Epidermal melanocyte (primary cell): ENCODE data around the gene HYAL2.
"Not testable (repeated sequence)": the region's sequence is repeated elsewhere in the genome, so short reads cannot be mapped to it uniquely, and the experiment has no call there.

Source experiments
- DNase-seq: peaks from one replicate; pipeline ENCODE4 v3.0.0; 2011; ENCODE audit warnings: low spot score; ENCODE audit not compliant: insufficient read length

The HYAL2 gene

DNA sequence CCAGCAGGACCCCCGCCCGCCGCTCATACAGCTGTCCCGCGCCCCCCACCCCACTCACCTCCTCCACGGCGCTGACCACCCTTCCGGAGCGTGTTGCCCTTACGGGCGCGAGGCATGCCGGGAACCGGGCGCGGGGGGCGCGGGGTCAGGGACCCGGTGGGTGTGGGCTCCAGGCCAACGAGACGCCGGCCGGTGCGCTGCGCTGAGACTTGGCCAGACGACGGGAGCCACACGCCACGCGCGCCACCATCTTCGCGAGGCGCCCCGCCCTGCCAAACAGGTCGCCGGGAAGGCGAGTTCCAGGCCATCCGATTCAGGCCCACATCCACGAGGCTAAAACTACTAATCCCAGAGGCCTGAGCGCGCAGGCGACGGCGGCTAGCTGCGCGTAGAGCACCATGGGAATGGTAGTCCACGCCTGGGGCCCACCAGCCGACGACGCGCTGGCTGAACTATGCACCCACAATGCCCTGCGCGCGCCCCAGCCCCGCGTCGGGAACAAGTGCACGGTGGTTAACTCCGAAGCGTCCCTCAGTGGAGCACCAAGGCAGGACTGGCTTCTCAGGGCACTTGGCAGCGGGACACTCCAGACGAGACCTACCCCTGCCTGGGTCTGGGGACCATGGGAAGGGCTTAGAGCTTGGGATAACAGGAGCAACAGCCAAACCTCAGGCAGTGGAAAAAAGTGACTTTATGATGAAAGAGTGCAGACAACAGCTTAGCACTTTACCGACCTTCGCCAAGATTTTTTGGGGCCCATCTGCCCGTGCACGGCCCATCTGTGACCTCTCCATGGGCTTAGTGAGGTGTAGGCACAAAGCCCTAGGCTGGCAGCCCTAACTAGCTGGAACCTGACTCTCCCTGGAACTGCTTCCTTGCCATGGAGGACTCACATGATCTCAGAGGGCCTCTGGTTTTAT, 30.1 kb downstream of the HYAL2 start, which contains the start of gene IFRD2:
Gene IFRD2, minus strand, starts transcription at position 271 of the 920 bp plus-strand sequence. Its CDS starts 155 bp downstream, at position 116.
- DNase-seq, result peak; percentile 90

DNA sequence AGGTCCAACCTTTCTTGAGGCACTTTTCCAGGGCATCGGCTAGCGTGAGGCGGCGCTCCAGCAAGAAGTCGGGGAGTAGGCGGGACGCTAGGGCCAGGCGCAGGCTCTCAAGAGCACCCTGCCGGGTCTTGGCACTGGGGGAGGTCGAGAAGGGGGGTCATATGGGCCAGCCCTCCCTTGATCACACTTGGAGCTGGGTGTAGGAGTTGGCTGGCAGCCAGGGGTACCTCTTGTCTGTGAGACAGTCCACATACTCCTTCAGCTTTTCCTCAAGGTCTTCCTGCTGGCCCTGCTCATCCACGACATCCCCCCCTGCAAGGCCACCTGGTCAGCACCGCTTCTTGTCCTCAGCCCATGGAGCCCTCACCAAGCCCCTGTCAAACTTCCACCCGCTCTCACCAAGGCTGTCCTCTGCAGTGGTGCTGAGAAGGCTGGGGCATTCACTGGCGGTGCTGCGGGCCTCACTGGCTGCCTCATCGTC, 32.3 kb downstream of the HYAL2 start:
- no peak for DNase-seq

DNA sequence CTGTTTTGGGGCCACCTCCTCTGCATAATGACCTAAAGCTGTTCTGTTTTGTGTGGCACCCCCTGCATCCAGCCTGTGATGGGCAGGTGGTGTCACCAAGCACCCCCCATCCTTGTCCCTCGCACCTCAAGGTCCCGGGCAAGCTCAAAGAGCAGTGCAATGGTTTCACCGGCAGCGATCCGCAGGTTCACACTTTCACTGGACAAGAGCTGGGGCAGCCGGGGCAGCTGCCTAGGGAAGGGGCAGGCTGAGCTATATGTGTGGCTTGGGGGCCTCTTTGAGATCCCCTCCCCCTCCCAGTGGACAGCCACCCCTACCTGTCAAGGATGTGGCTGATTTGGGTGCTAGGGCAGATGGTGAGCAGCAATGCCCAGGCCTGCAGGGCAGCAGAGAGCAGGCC, 33.4 kb downstream of the HYAL2 start:
- no peak for DNase-seq

DNA sequence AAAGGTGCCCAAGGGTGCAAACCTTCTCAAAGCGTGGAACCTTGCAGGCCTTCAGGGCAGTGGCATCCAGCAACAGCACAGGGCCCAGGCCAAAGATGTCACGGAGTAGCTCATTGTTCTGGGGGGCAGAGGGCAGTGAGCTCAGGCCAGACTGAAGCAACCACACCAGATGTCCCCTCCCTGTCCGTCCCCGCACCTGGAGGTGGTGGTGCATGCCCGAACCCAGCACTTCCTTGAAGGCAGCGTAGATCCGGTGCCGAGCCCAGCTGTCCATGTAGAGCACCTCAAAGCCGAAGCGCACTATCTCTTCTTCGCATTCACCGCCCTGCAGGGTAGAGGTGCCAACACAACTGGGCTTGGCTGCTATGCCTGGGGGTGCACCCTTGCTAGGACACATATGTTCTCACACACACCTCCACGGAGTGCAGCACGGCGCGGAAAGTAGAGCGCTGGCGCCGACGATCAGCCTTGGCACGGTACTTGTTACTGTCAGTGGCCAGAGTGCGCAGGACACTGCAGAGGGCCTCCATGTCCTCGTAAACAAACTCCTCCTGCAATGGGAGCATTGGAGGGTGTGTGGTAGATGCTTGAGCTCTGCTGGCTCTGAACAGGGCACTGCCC, 34.0 kb downstream of the HYAL2 start:
- DNase-seq, result no peak

DNA sequence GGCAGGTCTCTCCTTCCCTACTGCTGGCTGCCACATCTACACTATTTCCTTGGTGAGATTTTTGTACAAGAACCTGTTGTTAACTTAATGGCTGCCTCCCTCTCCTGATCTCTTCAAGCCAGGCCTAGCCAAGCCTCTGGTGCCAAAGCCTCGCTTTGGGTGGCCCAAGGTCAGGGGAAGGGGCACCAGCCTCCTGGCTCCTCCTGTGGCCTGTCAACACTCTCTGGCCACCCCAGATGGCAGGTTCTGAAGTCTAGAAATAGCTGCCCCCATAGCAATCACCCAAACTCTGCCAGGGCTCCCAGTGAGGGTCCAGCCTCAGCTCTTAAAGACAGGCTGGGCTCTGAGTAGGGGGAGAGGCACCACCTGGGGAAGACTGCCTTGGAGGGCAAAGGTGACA, 35.3 kb downstream of the HYAL2 start:
- no peak for DNase-seq

DNA sequence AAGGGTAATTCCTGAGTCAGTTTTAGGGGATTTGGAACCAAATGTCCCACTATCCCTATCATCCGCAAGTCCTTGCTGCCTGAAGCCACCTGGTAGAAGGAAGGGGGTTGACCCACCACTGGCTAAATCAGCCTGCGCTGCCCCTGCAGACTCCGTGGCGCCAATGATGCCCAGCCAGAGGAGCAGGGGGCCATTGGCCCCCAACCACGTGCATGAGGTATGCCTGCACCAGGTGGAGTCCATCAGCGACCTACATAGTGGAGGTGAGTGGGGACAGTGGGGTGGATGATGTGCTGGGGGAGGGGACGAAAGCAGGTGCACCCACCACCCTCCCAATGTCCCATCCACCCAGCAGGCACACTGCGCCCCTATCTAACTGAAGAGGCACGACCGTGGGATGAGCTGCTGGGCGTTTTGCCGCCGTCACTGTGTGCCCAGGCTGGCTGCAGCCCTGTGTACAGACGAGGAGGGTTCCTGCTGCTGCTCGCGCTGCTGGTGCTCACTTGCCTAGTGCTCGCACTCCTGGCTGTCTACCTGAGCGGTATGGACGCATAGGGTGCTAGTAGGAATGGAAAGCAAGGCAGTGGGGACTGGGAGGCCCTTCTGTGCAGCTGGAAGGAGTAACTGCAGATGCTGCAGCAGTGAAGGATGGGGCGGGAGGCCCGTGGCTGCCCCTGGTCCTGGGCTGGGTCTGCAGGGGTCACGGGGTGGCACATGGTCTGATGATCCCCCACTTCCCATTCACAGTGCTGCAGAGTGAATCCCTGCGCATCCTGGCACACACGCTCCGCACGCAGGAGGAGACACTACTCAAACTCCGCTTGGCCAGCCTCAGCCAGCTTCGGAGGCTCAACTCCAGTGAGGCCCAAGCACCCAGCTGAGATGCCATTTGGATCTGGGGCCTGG, 36.0 kb downstream of the HYAL2 start:
- no peak for DNase-seq

DNA sequence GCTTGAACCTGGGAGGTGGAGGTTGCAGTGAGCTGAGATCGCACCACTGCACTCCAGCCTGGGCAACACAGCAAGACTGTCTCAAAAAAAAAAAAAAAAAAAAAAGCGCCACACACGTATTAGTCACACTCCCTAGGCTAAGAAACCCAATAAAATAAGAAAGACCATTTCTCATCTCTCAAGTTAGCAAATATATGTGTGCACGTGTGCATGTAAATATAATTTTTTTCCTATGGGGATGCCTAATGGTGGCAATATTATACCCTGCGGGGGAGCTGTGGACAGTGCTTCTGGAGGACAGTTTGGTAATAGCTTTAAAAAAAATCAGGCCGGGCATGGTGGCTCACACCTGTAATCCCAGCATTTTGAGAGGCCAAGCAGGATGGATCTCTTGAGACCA, 38.4 kb downstream of the HYAL2 start:
- DNase-seq, result not testable (repeated sequence)

DNA sequence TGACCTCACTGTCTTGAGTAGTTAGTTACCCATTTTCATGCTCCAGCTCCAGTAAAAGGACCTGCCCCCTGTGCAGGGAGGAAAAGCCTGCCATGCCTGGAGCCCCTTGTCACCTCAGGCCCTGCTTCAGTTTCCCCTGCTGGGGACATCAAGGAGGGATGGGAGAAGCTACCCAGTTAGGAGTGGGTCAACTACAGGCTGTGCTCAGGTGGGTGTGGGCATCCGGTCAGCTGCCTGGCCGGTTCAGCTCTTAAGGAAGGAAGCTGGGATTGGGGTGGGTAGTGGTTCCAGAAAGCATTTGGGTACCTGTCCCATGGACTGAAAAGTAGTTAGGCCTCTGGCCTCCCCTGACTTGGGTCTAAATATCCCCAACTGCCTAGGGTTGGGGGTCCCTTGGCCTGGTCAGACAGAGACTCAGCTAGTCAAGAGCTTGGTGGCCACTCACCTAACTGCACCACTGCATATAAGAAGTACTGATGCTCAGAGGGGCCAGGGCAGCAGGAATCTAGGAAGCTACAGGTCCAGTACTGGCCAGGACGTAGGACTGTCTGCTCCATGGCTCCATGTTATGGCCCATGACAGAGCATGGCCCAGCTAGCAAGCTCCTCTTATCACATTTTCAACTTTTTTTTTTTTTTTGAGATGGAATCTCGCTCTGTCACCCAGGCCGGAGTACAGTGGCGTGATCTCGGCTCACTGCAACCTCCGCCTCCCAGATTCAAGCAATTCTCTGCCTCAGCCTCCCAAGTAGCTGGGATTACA, 43.1 kb downstream of the HYAL2 start:
- DNase-seq, result no peak

DNA sequence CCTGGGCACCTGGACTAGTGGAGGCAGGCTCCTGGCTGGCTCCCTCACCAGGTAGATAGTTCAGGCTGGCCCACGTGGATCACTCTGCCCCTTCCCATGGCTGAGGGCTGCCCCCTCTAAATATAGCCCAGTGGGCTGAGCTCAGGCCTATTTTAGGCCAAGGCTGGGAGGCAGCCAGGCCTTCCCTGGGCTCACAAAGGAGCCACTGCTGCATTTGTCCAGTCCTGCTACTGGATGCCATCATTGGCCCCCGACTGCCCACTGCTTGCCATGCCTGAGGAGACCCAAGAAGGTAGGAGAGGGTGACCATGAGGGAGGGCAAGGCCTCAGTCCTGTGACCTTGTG, 43.7 kb downstream of the HYAL2 start, which contains the start of gene LSMEM2:
Gene LSMEM2, plus strand, starts transcription at position 208 of the 345 bp plus-strand sequence. Its CDS starts 27 bp downstream, at position 235.
- DNase-seq, result no peak

DNA sequence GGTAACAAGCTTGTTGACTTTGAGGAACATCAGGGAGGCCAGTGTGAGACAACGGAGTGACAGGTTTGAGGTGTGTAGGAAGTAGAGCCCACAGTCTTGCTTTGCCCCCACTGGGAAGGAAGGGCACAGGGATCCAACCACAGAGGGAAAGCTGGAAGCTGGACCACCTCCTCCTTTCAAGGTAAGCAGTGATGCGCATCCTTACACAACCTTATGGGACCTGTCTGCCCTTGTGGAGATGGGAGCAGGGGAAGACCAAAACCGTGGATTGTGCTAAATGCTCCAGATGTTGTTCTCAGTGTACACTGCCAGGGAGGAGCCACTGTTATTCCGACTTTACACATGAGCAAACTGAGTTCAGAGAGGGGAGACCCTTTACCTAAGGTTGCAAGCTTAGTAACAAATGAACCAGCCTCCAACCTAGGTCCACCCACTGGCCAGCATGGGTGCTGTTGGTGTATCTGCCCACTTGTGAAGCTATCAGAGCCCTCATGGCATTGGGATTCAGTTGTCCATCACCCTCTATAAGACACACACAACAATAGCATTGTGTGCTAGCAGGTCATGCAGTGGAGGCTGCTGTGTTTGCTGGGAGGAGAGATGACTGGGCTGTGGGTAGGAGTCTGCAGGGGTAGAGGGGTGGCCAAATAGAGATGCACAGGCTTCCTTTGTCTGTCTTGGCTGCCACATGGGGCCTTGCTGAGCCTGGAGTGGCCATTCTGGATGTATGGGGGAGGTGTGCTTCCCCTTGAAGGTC, 44.2 kb downstream of the HYAL2 start:
- no peak for DNase-seq

DNA sequence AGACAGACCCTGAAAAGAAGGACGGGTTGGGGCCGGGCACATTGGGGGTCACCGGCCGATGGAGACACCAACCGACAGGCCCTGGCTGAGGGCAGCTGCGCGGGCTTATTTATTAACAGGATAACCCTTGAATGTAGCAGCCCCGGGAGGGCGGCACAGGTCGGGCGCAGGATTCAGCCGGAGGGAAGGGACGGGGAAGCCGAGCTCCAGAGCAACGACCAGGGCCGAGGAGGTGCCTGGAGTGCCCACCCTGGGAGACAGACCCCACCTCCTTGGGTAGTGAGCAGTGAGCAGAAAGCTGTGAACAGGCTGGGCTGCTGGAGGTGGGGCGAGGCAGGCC, 45.8 kb downstream of the HYAL2 start:
- no peak for DNase-seq

DNA sequence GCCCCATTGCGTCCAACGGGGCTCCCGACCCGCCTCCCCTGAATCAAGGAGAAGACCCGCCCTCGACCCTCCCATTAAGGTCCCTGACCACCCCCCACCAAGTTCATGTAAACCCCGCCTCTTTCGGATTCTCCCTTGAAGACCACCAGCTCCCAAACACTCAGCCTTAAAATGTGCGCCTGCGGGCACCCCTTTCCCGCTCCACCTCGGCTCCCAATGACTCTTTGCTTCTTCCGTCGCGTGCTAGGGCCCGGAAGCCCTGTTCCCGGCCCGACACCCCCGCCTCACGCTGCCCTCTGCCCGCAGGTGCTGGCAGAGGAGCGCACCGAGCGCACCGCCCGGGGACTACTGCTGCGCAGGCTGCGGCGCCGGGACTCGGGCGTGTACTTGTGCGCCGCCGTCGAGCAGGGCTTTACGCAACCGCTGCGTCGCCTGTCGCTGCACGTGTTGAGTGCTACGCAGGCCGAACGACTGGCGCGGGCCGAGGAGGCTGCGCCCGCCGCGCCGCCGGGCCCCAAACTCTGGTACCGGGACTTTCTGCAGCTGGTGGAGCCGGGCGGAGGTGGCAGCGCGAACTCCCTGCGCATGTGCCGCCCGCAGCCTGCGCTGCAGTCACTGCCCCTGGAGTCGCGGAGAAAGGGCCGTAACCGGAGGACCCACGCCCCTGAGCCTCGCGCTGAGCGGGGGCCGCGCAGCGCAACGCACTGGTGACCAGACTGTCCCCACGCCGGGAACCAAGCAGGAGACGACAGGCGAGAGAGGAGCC, 46.4 kb downstream of the HYAL2 start:
- no peak for DNase-seq

DNA sequence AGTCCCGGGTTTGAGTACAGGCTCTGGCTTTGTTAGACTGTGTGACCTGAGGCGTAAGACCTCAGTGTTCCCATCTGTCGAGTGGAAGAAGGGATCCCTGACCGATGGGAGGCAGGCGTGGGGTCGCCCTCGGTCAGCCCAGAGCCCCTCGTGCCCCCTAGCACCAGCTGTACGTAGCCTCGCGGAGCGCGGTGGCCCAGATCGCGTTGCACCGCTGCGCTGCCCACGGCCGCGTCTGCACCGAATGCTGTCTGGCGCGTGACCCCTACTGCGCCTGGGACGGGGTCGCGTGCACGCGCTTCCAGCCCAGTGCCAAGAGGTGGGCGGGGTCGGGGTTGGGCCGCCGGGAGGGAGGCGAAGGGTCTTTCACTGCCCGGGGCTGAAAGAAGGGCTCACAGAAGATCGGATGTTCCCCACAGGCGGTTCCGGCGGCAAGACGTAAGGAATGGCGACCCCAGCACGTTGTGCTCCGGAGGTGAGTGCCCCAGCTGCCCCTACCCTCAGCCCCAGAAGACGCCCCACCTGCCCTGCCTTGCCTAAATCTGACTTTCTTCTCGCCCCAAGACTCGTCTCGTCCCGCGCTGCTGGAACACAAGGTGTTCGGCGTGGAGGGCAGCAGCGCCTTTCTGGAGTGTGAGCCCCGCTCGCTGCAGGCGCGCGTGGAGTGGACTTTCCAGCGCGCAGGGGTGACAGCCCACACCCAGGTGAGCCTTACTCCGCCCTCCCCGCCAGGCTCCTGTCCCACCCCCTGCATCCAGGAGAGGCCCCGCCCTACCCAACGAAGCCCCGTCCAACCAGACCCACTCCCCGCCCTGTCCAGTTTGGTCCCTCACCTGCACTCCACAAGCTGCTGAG, 47.2 kb downstream of the HYAL2 start:
- no peak for DNase-seq

DNA sequence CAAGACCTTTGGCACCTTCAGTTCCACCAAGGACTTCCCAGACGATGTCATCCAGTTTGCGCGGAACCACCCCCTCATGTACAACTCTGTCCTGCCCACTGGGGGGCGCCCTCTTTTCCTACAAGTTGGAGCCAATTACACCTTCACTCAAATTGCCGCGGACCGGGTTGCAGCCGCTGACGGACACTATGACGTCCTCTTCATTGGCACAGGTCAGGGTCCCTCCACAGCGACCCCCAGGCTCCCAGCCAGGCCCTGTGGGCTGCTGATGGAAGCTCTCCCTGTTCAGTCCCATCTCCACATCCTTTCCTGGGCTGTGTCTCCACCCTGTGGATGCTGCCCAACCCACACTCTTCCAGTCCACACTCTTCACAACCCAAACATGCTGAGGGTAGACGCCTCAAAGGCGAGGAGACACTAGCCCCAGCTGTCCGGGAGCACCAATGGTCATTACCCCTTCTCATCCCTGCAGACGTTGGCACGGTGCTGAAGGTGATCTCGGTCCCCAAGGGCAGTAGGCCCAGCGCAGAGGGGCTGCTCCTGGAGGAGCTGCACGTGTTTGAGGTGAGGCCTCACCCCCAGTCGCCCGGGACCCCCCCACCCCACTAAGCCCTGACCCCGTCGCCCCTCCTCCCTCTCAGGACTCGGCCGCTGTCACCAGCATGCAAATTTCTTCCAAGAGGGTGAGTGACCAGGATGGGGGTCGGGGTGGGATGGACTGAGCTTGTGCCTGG, 48.0 kb downstream of the HYAL2 start:
- DNase-seq, result no peak

DNA sequence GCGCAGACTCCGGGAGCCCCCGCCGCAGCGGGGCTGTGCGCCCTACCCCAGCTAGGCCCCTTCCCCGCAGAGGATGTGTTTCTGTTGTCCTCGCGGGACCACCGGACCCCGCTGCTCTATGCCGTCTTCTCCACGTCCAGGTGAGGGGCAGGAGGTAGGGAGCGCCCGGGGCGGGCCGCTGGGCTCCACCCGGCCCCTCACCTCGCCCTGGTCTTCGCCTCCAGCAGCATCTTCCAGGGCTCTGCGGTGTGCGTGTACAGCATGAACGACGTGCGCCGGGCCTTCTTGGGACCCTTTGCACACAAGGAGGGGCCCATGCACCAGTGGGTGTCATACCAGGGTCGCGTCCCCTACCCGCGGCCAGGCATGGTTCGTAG, 48.9 kb downstream of the HYAL2 start:
- no peak for DNase-seq

DNA sequence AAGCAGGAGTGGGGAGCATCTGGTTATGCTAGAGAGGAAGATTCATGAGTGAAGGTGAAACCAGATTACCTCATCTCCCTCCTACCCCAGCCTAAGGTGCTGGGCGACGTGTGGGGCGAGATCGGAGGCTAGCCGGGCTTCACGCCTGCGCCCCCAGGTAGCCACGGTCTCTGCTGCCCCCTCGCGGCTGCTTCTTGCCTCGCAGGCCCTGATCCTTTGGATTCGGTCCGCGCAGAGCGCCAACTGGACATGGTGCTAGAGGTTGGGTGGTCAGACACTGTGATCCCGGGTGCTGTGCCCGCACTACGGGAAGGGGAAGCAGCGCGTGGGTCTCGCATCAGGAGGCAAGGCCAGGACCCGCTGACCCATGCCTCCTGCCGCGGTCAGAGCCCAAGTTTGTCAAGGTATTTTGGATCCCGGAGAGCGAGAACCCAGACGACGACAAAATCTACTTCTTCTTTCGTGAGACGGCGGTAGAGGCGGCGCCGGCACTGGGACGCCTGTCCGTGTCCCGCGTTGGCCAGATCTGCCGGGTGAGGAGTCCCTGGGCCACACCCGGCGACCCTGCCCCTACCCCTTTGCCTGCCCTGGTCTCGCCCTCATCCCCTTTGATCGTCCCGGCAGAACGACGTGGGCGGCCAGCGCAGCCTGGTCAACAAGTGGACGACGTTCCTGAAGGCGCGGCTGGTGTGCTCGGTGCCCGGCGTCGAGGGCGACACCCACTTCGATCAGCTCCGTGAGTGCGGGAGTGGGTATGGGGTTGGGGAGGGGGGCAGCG, 49.4 kb downstream of the HYAL2 start:
- peak; percentile 97 for DNase-seq

DNA sequence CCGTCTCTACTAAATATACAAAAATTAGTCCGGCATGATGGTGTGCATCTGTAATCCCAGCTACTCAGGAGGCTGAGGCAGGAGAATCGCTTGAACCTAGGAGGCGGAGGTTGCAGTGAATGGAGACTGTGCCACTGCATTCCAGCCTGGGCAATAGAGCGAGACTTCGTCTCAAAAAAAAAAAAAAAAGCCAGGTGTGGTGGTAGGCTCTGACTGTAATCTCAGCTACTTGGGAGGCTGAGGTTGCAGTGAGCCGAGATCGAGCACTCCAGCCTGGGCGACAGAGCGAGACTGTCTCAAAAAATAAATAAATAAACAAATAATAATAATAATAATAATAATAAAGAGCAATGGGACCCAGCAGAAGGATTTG, 50.0 kb downstream of the HYAL2 start:
- DNase-seq, result not testable (repeated sequence)
